SK-N-SH treated with all-trans-retinoic acid at 6 μM for 48 hours (cell line): Measurements from ENCODE around the gene NDUFB10.

Experiments used
- ATAC-seq: fragments of 200-7000 bp; cut with Tn5 transposase; 3 replicates; pipeline ENCODE4 v1.9.1; 2020; ENCODE audit warnings: mild to moderate bottlenecking, moderate library complexity
- ARNTL ChIP-seq: fragments of 450-650 bp; formaldehyde crosslinking; IDR thresholded peaks from 2 replicates; pipeline ENCODE4 v1.5.0; 2020; ENCODE audit warnings: low read depth, mild to moderate bottlenecking, moderate library complexity, borderline replicate concordance
- BACH2 ChIP-seq: fragments of 250-450 bp; sonication (Bioruptor Pico); IDR thresholded peaks from 2 replicates; pipeline ENCODE4 v1.9.0; 2021; ENCODE audit warnings: mild to moderate bottlenecking, borderline replicate concordance
- CSDC2 ChIP-seq: fragments of 250-450 bp; sonication (Bioruptor Pico); IDR thresholded peaks from 2 replicates; pipeline ENCODE4 v1.5.0; 2020; ENCODE audit warnings: mild to moderate bottlenecking, moderate library complexity
- CSRNP3 ChIP-seq: fragments of 250-450 bp; sonication (Bioruptor Pico); IDR thresholded peaks from 2 replicates; pipeline ENCODE4 v1.5.1; 2021; ENCODE audit warnings: mild to moderate bottlenecking, moderate library complexity
- ESRRG ChIP-seq: fragments of 250-450 bp; sonication (Bioruptor Pico); IDR thresholded peaks from 2 replicates; pipeline ENCODE4 v1.6.1; 2021; ENCODE audit warnings: mild to moderate bottlenecking
- GLIS3 ChIP-seq: fragments of 250-450 bp; sonication (Bioruptor Pico); IDR thresholded peaks from 2 replicates; pipeline ENCODE4 v1.5.0; 2020; ENCODE audit warnings: mild to moderate bottlenecking, moderate library complexity
- ISL1 ChIP-seq: fragments of 250-450 bp; sonication (Bioruptor Pico); IDR thresholded peaks from 2 replicates; pipeline ENCODE4 v2.1.2; 2022; ENCODE audit warnings: mild to moderate bottlenecking, moderate library complexity
- OSR1 ChIP-seq: fragments of 250-450 bp; sonication (Bioruptor Pico); IDR thresholded peaks from 2 replicates; pipeline ENCODE4 v1.8.0; 2022; ENCODE audit warnings: moderate library complexity, mild to moderate bottlenecking, inconsistent platforms
- POU6F1 ChIP-seq: fragments of 250-450 bp; sonication (Bioruptor Pico); IDR thresholded peaks from 2 replicates; pipeline ENCODE4 v1.8.0; 2021; ENCODE audit warnings: low read depth, mild to moderate bottlenecking, moderate library complexity, borderline replicate concordance
- RARB ChIP-seq: fragments of 250-450 bp; sonication (Bioruptor Pico); IDR thresholded peaks from 2 replicates; pipeline ENCODE4 v1.8.0; 2021; ENCODE audit warnings: mild to moderate bottlenecking, moderate library complexity
- SNAI2 ChIP-seq: fragments of 250-450 bp; sonication (Bioruptor Pico); IDR thresholded peaks from 2 replicates; pipeline ENCODE4 v1.5.0; 2020; ENCODE audit warnings: mild to moderate bottlenecking, moderate library complexity
- TCF4 ChIP-seq: fragments of 250-450 bp; sonication (Bioruptor Pico); IDR thresholded peaks from 2 replicates; pipeline ENCODE4 v1.8.0; 2021; ENCODE audit warnings: mild to moderate bottlenecking, moderate library complexity, borderline replicate concordance
- TOX ChIP-seq: fragments of 250-450 bp; sonication (Bioruptor Pico); IDR thresholded peaks from 2 replicates; pipeline ENCODE4 v1.8.0; 2021; ENCODE audit warnings: mild to moderate bottlenecking, moderate library complexity, borderline replicate concordance
- ZC3H10 ChIP-seq: fragments of 250-450 bp; sonication (Bioruptor Pico); IDR thresholded peaks from 2 replicates; pipeline ENCODE4 v1.5.1; 2021; ENCODE audit warnings: mild to moderate bottlenecking, moderate library complexity
- ZFP3 ChIP-seq: fragments of 250-450 bp; sonication (Bioruptor Pico); IDR thresholded peaks from 2 replicates; pipeline ENCODE4 v1.5.0; 2020; ENCODE audit warnings: mild to moderate bottlenecking, moderate library complexity
- ZFP30 ChIP-seq: fragments of 450-650 bp; formaldehyde crosslinking; IDR thresholded peaks from 2 replicates; pipeline ENCODE4 v1.5.0; 2022; ENCODE audit warnings: mild to moderate bottlenecking, moderate library complexity
- ZNF565 ChIP-seq: fragments of 450-650 bp; formaldehyde crosslinking; conservative IDR thresholded peaks from 2 replicates; pipeline ENCODE4 v1.5.0; 2020; ENCODE audit warnings: low read depth, mild to moderate bottlenecking, moderate library complexity
- ZNF70 ChIP-seq: fragments of 450-650 bp; formaldehyde crosslinking; IDR thresholded peaks from 2 replicates; pipeline ENCODE4 v1.5.0; 2020; ENCODE audit warnings: mild to moderate bottlenecking, moderate library complexity
- ZNF8 ChIP-seq: fragments of 450-650 bp; formaldehyde crosslinking; IDR thresholded peaks from 2 replicates; pipeline ENCODE4 v1.5.0; 2020; ENCODE audit warnings: mild to moderate bottlenecking, moderate library complexity
- TF ChIP-seq, protein P1 (sequence below): fragments of 250-450 bp; sonication (Bioruptor Pico); IDR thresholded peaks from 2 replicates; pipeline ENCODE4 v1.8.0; 2020; ENCODE audit warnings: mild to moderate bottlenecking, moderate library complexity, borderline replicate concordance
- TF ChIP-seq, protein P2 (sequence below): fragments of 250-450 bp; sonication (Bioruptor Pico); IDR thresholded peaks from 2 replicates; pipeline ENCODE4 v1.5.0; 2020; ENCODE audit warnings: mild to moderate bottlenecking, moderate library complexity

NDUFB10 gene

DNA sequence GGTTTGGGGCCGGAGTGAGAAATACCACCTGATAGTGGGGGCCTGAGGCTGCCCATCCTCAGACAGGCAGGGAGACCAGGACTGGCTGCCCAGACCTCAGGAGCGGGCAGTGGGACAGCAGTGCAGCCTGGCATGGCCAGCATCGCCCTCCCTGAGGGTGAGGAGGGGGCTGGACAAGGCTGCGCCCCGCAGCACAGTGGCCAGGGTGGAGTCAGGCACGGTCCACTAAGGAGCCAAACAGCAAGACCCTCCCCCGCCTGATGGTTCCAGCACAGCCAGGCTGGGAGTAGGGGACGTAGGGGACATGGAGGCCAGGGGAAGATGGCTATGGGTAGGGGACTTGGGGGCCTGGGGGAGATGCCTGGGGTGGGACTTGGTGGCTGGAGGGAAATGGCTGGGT lies 47.0 kb downstream of the NDUFB10 start:
- no peak for ATAC-seq
- TF ChIP-seq OSR1 (CRISPR knock-in tag) (no peak), ZFP3 (no peak), ESRRG (CRISPR knock-in tag) (no peak), POU6F1 (CRISPR knock-in tag) (no peak), ARNTL (CRISPR knock-in tag) (no peak), BACH2 (CRISPR knock-in tag) (no peak), ZNF565 (CRISPR knock-in tag) (no peak)
- TF ChIP-seq, protein P1, sequence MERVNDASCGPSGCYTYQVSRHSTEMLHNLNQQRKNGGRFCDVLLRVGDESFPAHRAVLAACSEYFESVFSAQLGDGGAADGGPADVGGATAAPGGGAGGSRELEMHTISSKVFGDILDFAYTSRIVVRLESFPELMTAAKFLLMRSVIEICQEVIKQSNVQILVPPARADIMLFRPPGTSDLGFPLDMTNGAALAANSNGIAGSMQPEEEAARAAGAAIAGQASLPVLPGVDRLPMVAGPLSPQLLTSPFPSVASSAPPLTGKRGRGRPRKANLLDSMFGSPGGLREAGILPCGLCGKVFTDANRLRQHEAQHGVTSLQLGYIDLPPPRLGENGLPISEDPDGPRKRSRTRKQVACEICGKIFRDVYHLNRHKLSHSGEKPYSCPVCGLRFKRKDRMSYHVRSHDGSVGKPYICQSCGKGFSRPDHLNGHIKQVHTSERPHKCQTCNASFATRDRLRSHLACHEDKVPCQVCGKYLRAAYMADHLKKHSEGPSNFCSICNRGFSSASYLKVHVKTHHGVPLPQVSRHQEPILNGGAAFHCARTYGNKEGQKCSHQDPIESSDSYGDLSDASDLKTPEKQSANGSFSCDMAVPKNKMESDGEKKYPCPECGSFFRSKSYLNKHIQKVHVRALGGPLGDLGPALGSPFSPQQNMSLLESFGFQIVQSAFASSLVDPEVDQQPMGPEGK (CRISPR knock-in tag), result no peak

DNA sequence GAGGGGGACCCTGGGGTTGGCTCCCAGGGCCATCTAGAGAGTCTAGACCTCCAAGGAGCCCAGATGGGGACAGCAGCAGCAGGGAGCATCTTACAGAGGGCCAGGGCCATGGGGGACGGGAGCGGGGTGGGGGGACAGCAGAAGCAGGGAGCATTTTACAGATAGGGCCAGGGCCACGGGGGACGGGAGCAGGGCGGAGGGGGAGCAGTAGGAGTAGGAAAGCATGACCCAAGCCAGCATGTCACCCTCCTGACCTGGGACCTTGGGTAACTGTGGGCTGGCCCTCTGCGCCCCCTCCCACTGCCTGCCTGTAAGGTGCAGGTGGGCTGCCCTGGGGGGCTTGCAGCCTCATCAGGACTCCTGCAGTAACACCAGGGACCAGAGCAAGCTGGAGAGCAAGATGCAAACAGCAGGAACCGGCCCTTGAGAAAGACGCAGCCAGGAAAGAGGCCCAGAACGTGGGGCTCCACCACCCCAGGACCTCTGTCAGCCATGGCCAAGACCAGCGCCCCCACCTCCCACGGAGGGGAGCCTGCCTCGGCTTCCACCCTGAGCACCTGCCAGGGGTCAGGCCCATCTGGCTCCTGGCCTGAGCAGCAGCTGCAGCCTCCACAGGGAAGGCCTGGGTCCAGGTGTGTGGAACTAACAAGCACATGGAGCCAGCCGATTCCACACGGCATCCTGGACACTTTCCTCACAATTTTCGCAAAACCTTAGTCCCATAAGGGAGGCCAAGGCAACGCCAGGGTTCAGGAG lies 47.9 kb downstream of the NDUFB10 start:
- TF ChIP-seq TCF4, result no peak
- no peak for ATAC-seq

- TF ChIP-seq GLIS3 (CRISPR knock-in tag), result no peak
- no peak for TF ChIP-seq ISL1 (CRISPR knock-in tag)
- TF ChIP-seq SNAI2 (CRISPR knock-in tag), result no peak
- no peak for TF ChIP-seq CSDC2 (CRISPR knock-in tag)
- no peak for TF ChIP-seq TOX (CRISPR knock-in tag)
- no peak for TF ChIP-seq OSR1 (CRISPR knock-in tag)
- TF ChIP-seq ZNF8 (CRISPR knock-in tag), result no peak
- no peak for TF ChIP-seq RARB
- no peak for TF ChIP-seq BACH2 (CRISPR knock-in tag)
- TF ChIP-seq, protein P2, sequence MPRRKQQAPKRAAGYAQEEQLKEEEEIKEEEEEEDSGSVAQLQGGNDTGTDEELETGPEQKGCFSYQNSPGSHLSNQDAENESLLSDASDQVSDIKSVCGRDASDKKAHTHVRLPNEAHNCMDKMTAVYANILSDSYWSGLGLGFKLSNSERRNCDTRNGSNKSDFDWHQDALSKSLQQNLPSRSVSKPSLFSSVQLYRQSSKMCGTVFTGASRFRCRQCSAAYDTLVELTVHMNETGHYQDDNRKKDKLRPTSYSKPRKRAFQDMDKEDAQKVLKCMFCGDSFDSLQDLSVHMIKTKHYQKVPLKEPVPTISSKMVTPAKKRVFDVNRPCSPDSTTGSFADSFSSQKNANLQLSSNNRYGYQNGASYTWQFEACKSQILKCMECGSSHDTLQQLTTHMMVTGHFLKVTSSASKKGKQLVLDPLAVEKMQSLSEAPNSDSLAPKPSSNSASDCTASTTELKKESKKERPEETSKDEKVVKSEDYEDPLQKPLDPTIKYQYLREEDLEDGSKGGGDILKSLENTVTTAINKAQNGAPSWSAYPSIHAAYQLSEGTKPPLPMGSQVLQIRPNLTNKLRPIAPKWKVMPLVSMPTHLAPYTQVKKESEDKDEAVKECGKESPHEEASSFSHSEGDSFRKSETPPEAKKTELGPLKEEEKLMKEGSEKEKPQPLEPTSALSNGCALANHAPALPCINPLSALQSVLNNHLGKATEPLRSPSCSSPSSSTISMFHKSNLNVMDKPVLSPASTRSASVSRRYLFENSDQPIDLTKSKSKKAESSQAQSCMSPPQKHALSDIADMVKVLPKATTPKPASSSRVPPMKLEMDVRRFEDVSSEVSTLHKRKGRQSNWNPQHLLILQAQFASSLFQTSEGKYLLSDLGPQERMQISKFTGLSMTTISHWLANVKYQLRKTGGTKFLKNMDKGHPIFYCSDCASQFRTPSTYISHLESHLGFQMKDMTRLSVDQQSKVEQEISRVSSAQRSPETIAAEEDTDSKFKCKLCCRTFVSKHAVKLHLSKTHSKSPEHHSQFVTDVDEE (CRISPR knock-in tag), result no peak
- no peak for TF ChIP-seq ZFP30 (CRISPR knock-in tag)
- no peak for TF ChIP-seq ZFP3
- TF ChIP-seq, protein P1 (CRISPR knock-in tag), result no peak
- TF ChIP-seq, all 23 proteins: peak for 0
- ATAC-seq, result no peak
Measured at GRCh38 chr16:2008009-2008526, 48.7 kb downstream of the NDUFB10 start.

- TF ChIP-seq ZC3H10 (no peak), CSRNP3 (no peak), TOX (CRISPR knock-in tag) (no peak), CSDC2 (CRISPR knock-in tag) (no peak), ZFP3 (no peak), ZNF70 (CRISPR knock-in tag) (no peak), ZFP30 (CRISPR knock-in tag) (no peak), ZNF565 (CRISPR knock-in tag) (no peak)
- TF ChIP-seq, protein P1 (CRISPR knock-in tag), result no peak
- no peak for ATAC-seq
Measured at GRCh38 chr16:2008631-2009163, 49.4 kb downstream of the NDUFB10 start.
